Measurements from ENCODE around the gene ZNF598. TPM values are rescaled to one million over a fixed set of nuclear protein-coding genes. Genes with fewer than 3 reads are reported as not detected.
"Not testable (repeated sequence)": the region's sequence is repeated elsewhere in the genome, so short reads cannot be mapped to it uniquely, and the experiment has no call there.

The ZNF598 gene
- total and polyA plus RNA-seq, 2 of the 13 experiments (the other 11 are each of a cell fraction or from before 2014, with no cell fraction given), result 13.5 to 14.2 TPM

GRCh38 chr16:2033909-2034695 lies 24.5 kb upstream of the ZNF598 start:
- H3K79me2 ChIP-seq (ENCODE audit: insufficient read depth, low read length); H2AFZ ChIP-seq (ENCODE audit: low read length); in situ Hi-C loops (cut with HindIII; ENCODE audit: extremely low pct_ligation_motif_present, low pct_unique_long_range_greater_than_20kb); intact Hi-C loops (cut with micrococcal nuclease; ENCODE audit: unreplicated experiment); H3K9me3 ChIP-seq (ENCODE audit: low read length); H3K27me3 ChIP-seq (ENCODE audit: control insufficient read depth in 1 of 2, insufficient read depth in 2 of 2, low read length in 2 of 2); H4K20me1 ChIP-seq (ENCODE audit: insufficient read depth, low read length); H3K36me3 ChIP-seq (replicated peaks in 1 of 2; ENCODE audit: control insufficient read depth in 1 of 2, insufficient read depth in 2 of 2, low read length in 2 of 2); BruUV-seq (replicated peaks); DNase-seq (ENCODE audit: low spot score); CTCF ChIA-PET (ENCODE audit: low intra/inter-chr PET ratio, low total read pairs); TF ChIP-seq NR2F6 (CRISPR knock-in tag; IDR thresholded peaks at IDR 0.05): not testable (repeated sequence)
- peak overlapping the region; percentile 75 for H3K9ac ChIP-seq (ENCODE audit: insufficient read depth, low read depth, low read length)
- peaks cover 85% of the 10 kb centered on the region for H3K4me1 ChIP-seq (ENCODE audit: insufficient read depth, low read length)
- 10% methylated on average over 4 of the region's 32 CpGs for WGBS (ENCODE audit: low lambda C conversion rate)
- peak overlapping the region; percentile 93 for H3K4me2 ChIP-seq (ENCODE audit: low read depth, low read length)
- POLR2A ChIA-PET, result interaction anchor here (0.8 to 4.6 kb wide), 8 partner anchors 10 to 121 kb away, joined by 3 to 67 read pairs (median 8); partner anchors contain the start of genes NTHL1, TRAF7 and TSC2
- FAIRE-seq, result peak; percentile 54
- peak; percentile 5 for ATAC-seq
- peak overlapping the region; percentile 46 to 69 (median 46); a peak in 5 of 6 replicates for H3K4me3 ChIP-seq (replicated peaks in 1 of 3; ENCODE audit: insufficient read depth in 1 of 3, low read depth in 2 of 3, low read length in 3 of 3)
- peak overlapping the region; percentile 90 for H3K27ac ChIP-seq (ENCODE audit: extremely low read length, insufficient read depth, low read length)
- TF ChIP-seq SRSF1 (optimal IDR thresholded peaks at IDR 0.05; ENCODE audit: low read depth, low read length) (peak; percentile 86), ZNF572 (CRISPR knock-in tag; IDR thresholded peaks at IDR 0.05) (0 out of 2 replicates have a peak, but pooled peaks have one; percentile 1), MTA1 (CRISPR knock-in tag; IDR thresholded peaks at IDR 0.05; ENCODE audit: borderline replicate concordance) (peak; percentile 61; the same call in 1 of the 2 replicates), ZNF605 (CRISPR knock-in tag; IDR thresholded peaks at IDR 0.05) (0 out of 2 replicates have a peak, but pooled peaks have one; percentile 30), ZFP91 (CRISPR knock-in tag; IDR thresholded peaks at IDR 0.05; ENCODE audit: borderline replicate concordance) (peak; percentile 67; the same call in 1 of the 2 replicates), NR2F6 (IDR thresholded peaks at IDR 0.05) (0 out of 2 replicates have a peak, but pooled peaks have one; percentile 6), ZNF687 (CRISPR knock-in tag; IDR thresholded peaks at IDR 0.05) (peak; percentile 60), TFDP1 (CRISPR knock-in tag; IDR thresholded peaks at IDR 0.05; ENCODE audit: borderline replicate concordance) (0 out of 2 replicates have a peak, but pooled peaks have one; percentile 2), PCBP1 (IDR thresholded peaks at IDR 0.05; ENCODE audit: borderline replicate concordance, low read depth, low read length) (peak; percentile 71; the same call in 1 of the 2 replicates), ZBTB7B (CRISPR knock-in tag; IDR thresholded peaks at IDR 0.05) (0 out of 2 replicates have a peak, but pooled peaks have one; percentile 21), XRCC5 (optimal IDR thresholded peaks at IDR 0.05; ENCODE audit: low read length) (peak; percentile 57), UBTF (CRISPR knock-in tag; IDR thresholded peaks at IDR 0.05) (peak; percentile 57), ZNF672 (CRISPR knock-in tag; IDR thresholded peaks at IDR 0.05) (peak; percentile 99)

All from HepG2 (cell line).